Measurements from ENCODE around the gene COA8.
A peak's percentile ranks its signal among the peaks of the same experiment; 100 is the strongest.

COA8 gene

GRCh38 chr14:103549361-103550311 lies 13.1 kb upstream of the COA8 start:
- DNase-seq (ENCODE audit: low spot score): no peak

- no peak for DNase-seq (ENCODE audit: low spot score)
Measured at GRCh38 chr14:103550451-103551337, 12.1 kb upstream of the COA8 start.

DNA sequence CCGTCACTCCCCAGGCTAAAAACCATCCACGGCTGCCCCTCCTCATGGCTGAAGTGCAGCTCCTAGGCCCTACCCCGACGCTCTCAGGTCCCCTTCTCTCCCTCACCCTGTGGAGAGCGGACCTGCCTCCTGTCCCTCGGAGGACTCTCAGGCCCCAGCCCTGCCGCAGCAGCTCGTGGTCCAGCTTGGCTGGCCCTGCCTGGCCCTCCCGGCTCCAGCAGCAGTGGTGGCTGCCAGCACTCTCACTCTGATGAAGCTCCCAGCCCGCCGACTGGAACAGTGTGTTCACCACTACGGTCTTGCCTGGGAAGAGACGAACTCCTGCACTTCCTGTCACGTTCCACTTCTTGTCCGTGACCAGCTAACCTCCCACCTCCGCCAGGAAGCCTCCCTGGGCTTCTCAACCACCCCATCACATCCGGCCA lies 11.4 kb upstream of the COA8 start:
- no peak for DNase-seq (ENCODE audit: low spot score)

DNA sequence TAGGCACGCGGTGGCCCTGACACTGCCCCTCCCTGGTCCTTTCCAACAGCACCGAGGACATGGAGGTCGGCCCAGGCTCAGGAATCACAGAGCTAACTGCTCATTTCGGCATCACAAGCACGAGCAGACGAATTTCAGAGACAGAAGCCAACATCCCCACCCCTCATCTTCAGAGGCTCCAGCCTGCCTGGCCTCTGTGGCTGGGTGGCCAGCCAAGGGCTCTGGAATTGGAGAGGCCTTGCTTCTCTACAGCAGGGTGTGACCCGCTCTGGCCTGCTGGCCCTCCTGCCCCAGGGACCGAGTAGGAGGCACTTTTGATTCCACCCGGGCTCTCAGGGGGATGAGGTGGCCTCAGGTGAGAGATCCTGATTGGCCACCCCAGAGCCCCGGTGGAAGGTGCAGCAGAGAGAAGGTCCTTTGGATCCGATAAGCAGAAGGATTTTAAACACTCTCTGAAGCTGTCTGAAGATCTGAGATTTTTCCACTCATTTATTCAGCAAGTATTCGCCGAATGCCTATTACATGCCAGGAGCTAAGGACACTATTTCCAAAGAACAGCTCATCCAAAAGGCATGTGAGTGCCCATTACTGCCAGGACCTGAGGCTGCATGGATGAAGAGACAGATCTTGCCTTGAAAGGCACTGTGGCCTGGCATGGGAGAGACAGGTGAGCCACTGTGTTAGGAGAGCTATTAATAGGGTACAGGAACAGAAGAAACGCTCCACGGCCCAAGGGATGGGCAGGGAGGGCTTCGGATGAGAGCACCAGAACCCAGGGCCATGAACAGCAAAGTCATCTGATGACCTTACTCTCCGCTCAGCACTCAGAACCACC lies 10.5 kb upstream of the COA8 start:
- no peak for DNase-seq (ENCODE audit: low spot score)

DNA sequence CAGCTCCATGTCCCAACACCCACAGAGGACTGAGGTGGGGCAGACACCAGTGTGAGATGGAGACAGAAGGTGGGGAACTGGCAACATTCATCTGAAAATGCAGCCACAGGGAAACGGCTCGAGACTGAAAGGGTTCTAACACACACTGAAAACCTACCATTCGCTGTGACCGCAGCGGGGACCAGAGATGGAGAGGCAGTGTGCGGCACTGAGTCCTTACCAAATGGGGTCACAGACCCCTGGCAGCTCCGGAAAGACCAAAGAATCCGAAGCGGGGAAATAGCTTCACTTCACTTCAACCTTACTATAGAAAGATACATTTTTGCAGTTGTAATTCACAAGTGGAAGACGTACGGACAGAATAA lies 9.9 kb upstream of the COA8 start:
- no peak for DNase-seq (ENCODE audit: low spot score)

- DNase-seq (ENCODE audit: low spot score): no peak
Measured at GRCh38 chr14:103555559-103556337, 7.0 kb upstream of the COA8 start.

DNA sequence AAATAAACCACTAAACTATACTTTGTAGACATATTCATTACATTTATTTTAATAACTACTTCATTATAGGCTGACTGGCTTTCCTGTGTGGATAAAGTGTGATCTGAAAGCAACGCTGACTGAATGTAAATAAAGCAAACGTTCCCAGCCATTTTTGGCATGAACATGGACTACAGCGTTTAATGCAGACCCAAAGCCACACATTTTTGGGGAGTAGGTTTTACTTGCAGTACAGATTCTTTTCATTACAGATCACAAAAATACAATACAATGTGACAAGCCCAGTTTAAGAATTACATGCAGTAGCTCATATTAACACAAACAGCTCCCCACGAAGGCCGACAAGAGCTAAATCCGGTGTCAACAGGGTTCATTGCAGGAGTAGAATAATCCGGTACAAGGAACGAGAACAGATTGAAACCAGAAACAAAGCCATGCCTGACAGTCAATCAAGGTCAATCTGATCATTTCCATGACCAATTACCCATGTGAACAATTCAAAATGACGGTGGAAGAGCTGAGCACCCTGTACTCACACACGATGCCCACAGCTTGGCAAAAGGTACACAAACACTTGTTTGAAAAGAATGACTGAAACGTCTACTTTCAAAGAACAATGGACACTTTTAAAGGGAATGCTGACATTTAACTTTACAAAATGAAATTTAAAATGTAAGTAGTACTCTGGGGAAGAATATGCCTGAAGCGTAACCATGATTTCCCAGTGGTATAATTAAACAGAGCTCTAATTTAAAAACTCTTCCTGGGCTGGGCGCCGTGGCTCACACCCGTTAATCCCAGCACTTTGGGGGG lies 5.6 kb upstream of the COA8 start:
- no peak for DNase-seq (ENCODE audit: low spot score)

GRCh38 chr14:103558071-103558882 lies 4.5 kb upstream of the COA8 start:
- no peak for DNase-seq (ENCODE audit: low spot score)

DNA sequence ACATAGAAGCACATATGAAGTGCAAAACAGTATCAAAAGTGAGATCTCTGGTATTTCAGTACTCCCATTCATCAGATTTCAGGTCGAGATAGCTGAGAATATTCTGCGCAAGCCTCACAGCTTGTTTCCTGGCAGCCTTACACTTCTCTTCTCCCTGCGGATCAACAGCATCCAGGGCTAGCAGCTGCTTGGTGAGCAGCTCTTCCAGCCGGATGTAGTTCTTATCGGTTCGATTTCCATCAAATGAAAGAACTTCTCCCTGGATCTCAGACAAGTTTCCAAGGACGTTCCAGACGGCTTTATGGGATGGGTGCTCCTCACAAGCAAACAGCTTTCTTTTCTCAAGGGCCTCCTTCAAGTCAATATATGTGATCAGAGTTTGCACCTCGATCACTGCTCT lies 3.0 kb upstream of the COA8 start:
- no peak for DNase-seq (ENCODE audit: low spot score)

- DNase-seq (ENCODE audit: low spot score): no peak
Measured at GRCh38 chr14:103560691-103561090, 2.1 kb upstream of the COA8 start.

DNA sequence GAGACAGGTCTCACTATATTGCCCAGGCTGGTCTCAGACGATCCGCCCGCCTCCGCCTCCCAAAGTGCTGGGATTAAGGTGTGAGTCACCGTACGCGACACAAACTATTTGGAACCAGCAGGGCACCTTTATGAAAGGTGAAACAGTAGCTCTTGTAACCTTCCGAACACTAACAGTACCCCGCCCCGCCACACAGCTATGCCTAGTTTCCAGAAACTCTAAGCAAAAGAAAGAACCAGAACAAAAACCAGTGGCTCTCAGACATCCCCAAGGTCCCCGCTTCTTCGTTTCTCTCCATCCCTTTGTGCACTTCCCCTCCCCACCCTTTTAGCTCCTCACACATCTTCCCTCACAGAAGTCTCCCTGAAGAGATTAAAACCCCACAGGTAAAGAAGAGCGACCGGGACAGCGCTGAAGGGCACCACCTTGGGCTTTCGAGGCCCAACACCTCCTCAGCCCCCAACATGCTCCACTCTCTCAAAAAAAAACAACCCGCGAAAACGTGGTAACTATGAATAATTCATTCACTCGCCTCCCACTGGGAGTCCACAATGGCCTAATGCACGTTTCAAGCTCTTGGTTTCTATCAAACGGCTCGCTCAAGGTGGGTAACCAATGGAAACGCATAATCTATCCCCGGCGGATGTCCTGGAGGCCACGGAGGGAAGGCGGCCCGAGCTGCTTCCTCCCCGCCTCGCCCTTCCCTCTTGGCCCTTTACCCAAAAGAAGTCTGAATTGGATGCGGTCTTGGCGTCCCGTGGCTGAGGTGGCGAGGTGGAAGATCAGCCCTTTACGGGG lies 1.2 kb upstream of the COA8 start:
- DNase-seq (ENCODE audit: low spot score): peak; percentile 15

DNA sequence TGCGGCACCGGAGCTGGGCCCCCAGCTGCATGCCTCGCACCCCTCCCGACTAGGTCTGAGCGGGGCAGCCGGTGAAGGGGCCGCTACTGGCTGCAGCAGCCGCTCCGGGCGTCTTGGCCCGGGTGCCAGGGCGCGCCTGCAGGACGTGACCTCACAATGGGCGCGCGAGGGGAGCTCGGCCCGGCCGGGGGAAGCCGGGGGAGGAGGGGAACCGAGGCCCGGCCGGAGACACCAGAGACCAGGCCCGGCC lies 656 bp upstream of the COA8 start:
- no peak for DNase-seq (ENCODE audit: low spot score)

DNA sequence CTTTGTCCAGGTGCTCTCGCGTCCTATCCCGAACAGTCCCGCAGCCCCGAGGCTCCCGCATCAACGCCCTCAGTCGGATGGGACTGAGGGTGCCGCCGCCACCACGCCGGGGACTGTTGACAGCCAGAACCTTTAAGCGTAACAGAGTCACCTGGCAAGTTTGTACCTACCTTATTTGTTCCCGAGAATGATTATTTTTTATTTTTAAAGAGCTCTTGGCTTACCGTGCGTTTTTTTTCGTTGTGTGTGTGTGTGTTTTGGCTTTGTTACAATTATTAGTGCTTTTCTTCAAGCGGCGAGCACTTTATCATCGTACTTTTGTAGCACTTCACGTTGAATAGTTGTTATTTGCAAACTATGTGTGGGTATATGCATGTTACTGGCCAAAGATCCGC lies 463 bp downstream of the COA8 start:
- DNase-seq (ENCODE audit: low spot score): no peak

DNA sequence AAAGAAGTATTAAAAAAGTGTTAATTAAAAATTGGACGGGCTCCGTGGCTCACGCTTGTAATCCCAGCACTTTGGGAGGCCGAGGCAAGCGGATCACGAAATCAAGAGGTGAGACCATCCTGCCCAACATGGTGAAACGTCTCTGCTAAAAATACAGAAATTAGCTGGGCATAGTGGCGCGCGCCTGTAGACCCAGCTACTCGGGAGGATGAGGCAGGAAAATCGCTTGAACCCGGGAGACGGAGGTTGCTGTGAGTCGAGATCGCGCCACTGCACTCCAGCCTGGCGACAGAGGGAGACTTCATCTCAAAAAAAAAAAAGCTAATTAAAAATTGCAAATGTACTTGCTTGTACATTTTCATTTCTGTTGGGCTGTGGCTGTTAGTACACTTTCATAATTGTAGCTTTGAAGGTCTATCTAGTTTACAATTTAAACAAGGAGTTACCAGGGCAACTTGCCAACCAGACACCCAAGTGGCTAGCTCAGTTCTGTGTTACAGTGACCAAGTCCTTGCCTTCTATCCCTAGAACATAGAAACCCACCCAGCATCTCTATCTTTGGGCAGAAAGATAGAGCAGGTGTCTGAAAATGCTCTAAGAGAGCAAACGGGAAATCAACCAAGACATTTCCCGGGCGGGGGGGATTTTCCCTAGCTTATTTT lies 1.2 kb downstream of the COA8 start:
- DNase-seq (ENCODE audit: low spot score): no peak

GRCh38 chr14:103568952-103569351 lies 6.2 kb downstream of the COA8 start:
- no peak for DNase-seq (ENCODE audit: low spot score)

GRCh38 chr14:103569408-103569807 lies 6.6 kb downstream of the COA8 start:
- DNase-seq (ENCODE audit: low spot score): no peak

GRCh38 chr14:103574104-103574503 lies 11.3 kb downstream of the COA8 start:
- no peak for DNase-seq (ENCODE audit: low spot score)

DNA sequence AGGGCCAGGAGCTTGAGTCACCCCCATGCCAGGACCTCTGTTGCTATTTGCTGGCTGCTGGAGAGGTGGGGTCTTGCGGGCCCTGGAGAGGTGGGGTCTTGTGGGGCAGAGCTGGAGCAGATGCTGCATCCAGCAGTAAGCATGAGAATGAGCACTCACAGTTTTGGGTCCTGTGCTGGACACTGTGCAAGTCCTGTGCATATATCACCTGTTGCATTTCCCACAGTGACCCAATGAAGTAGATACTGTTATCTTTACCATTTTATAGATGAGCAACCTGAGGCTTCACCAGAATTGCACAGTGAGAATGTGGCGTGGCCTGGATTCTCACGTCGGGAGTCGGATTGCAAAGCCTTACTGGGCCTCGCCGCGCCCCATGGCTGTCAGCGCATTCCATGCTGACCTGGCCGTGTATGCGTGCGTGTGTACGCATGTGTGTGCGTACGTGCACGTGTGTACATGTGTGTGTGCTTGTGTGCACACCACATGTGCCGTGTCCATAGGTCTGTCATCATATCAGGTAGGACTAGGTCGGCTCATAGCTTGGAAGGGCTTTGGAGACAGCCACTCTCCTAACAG lies 12.0 kb downstream of the COA8 start:
- DNase-seq (ENCODE audit: low spot score): no peak

All from hematopoietic multipotent progenitor cell treated with erythropoietin and hydrocortisone succinate and interleukin-3 and kit ligand, for 17 days (in vitro differentiated cells).